Cerebellar nuclear complex (tissue), 1 donor: ENCODE results near the gene ZC3HAV1.
A peak's percentile ranks its signal among the peaks of the same experiment; 100 is the strongest.
"Not testable (repeated sequence)": the region's sequence is repeated elsewhere in the genome, so short reads cannot be mapped to it uniquely, and the experiment has no call there.

Experiments used
- DNase-seq, 2 experiments: peaks; one replicate each; lab custom pipeline; 2025; lab: John Stamatoyannopoulos, UW

Gene ZC3HAV1

GRCh38 chr7:139109188-139109982 lies at the start of gene ZC3HAV1:
Gene ZC3HAV1, minus strand, starts transcription at chr7:139109720. Its CDS starts 389 bp downstream, at chr7:139109331.
- no peak for DNase-seq

- no peak for DNase-seq
These were observed 44.3 kb upstream of the ZC3HAV1 start for GRCh38 chr7:139153832-139154231.

GRCh38 chr7:139152149-139152548 lies 42.6 kb upstream of the ZC3HAV1 start:
- DNase-seq, result no peak

- DNase-seq, result no peak
These were observed 29.6 kb upstream of the ZC3HAV1 start for GRCh38 chr7:139139150-139139549.

- DNase-seq, result peak in 1 of 2 experiments; percentile 74
These were observed 24.0 kb upstream of the ZC3HAV1 start for GRCh38 chr7:139133335-139134139.

GRCh38 chr7:139132887-139133286 lies 23.4 kb upstream of the ZC3HAV1 start:
- no peak for DNase-seq

GRCh38 chr7:139131601-139132041 lies 22.1 kb upstream of the ZC3HAV1 start:
- no peak for DNase-seq

- DNase-seq, result not testable (repeated sequence)
These were observed 20.3 kb upstream of the ZC3HAV1 start for GRCh38 chr7:139129814-139130213.

GRCh38 chr7:139127648-139128047 lies 18.1 kb upstream of the ZC3HAV1 start:
- no peak for DNase-seq

- no peak for DNase-seq
These were observed 16.1 kb upstream of the ZC3HAV1 start for GRCh38 chr7:139125657-139126056.

GRCh38 chr7:139124995-139125394 lies 15.5 kb upstream of the ZC3HAV1 start:
- not testable (repeated sequence) for DNase-seq

GRCh38 chr7:139124084-139124914 lies 14.8 kb upstream of the ZC3HAV1 start:
- no peak for DNase-seq

GRCh38 chr7:139119486-139119849 lies 9.9 kb upstream of the ZC3HAV1 start:
- DNase-seq, result no peak

- no peak for DNase-seq
These were observed 9.4 kb upstream of the ZC3HAV1 start for GRCh38 chr7:139118805-139119485.

- no peak for DNase-seq
These were observed 8.8 kb upstream of the ZC3HAV1 start for GRCh38 chr7:139118234-139118804.

GRCh38 chr7:139117599-139118233 lies 8.2 kb upstream of the ZC3HAV1 start:
- DNase-seq, result no peak

GRCh38 chr7:139116999-139117398 lies 7.5 kb upstream of the ZC3HAV1 start:
- DNase-seq, result no peak

- no peak for DNase-seq
These were observed 5.6 kb upstream of the ZC3HAV1 start for GRCh38 chr7:139115104-139115503.

GRCh38 chr7:139114585-139114984 lies 5.1 kb upstream of the ZC3HAV1 start:
- no peak for DNase-seq

GRCh38 chr7:139114018-139114417 lies 4.5 kb upstream of the ZC3HAV1 start:
- DNase-seq, result no peak
